Nephron progenitor cell (in vitro differentiated cells): ENCODE measurements around the gene MGMT.

Experiments
- DNase-seq: peaks from one replicate; pipeline ENCODE4 v3.0.0; 2021
- H3K27ac Mint-ChIP-seq: 2 replicates; pipeline ENCODE4 v1.8.0; 2021; ENCODE audit warnings: mild to moderate bottlenecking, moderate library complexity, mixed read lengths
- H3K27me3 Mint-ChIP-seq: 2 replicates; pipeline ENCODE4 v1.8.0; 2021; ENCODE audit warnings: mild to moderate bottlenecking, low read depth, mixed read lengths; ENCODE audit not compliant: poor library complexity
- H3K36me3 Mint-ChIP-seq: 2 replicates; pipeline ENCODE4 v1.8.0; 2021; ENCODE audit warnings: low read depth, mixed read lengths
- H3K4me1 Mint-ChIP-seq: 2 replicates; pipeline ENCODE4 v1.8.0; 2021; ENCODE audit warnings: mixed read lengths
- H3K4me3 Mint-ChIP-seq: 2 replicates; pipeline ENCODE4 v1.8.0; 2021; ENCODE audit warnings: mild to moderate bottlenecking, moderate library complexity, mixed read lengths
- H3K9me3 Mint-ChIP-seq: 2 replicates; pipeline ENCODE4 v1.8.0; 2021; ENCODE audit warnings: mild to moderate bottlenecking, moderate library complexity, mixed read lengths
- CTCF ChIP-seq: fragments of 200-600 bp; sonication (generic); IDR thresholded peaks from 2 replicates; pipeline ENCODE4 v1.5.0; 2021; ENCODE audit warnings: antibody characterized with exemption

Gene MGMT

GRCh38 chr10:129506101-129506797 lies 39.2 kb downstream of the MGMT start:
- no peak for TF ChIP-seq CTCF
- H3K4me3 Mint-ChIP-seq, result no peak overlapping the region

GRCh38 chr10:129507216-129507889 lies 40.3 kb downstream of the MGMT start:
- Mint-ChIP-seq H3K27ac (no peak overlapping the region), H3K36me3 (peaks cover 30% of the 10 kb centered on the region), H3K27me3 (peaks cover 5% of the 10 kb centered on the region), H3K9me3 (peaks cover 38% of the 10 kb centered on the region), H3K4me3 (no peak overlapping the region), H3K4me1 (peaks cover 3% of the 10 kb centered on the region)
- DNase-seq, result no peak
- TF ChIP-seq CTCF, result no peak

More at GRCh38 chr10:129506101-129506797, 39.2 kb downstream of the MGMT start:
- Mint-ChIP-seq H3K4me1 (peaks cover 7% of the 10 kb centered on the region), H3K27me3 (peaks cover 8% of the 10 kb centered on the region), H3K36me3 (peaks cover 38% of the 10 kb centered on the region), H3K27ac (no peak overlapping the region), H3K9me3 (peaks cover 38% of the 10 kb centered on the region)
- no peak for DNase-seq

- Mint-ChIP-seq H3K27ac (no peak overlapping the region), H3K9me3 (peaks cover 38% of the 10 kb centered on the region), H3K4me3 (no peak overlapping the region), H3K27me3 (peaks cover 5% of the 10 kb centered on the region), H3K36me3 (peaks cover 30% of the 10 kb centered on the region), H3K4me1 (peaks cover 19% of the 10 kb centered on the region)
- TF ChIP-seq CTCF, result no peak
- DNase-seq, result no peak
Observed at GRCh38 chr10:129509155-129509554, 42.1 kb downstream of the MGMT start.

GRCh38 chr10:129509835-129510234 lies 42.8 kb downstream of the MGMT start:
- Mint-ChIP-seq H3K9me3 (peaks cover 35% of the 10 kb centered on the region), H3K27me3 (peaks cover 5% of the 10 kb centered on the region), H3K4me1 (peaks cover 19% of the 10 kb centered on the region), H3K36me3 (peaks cover 30% of the 10 kb centered on the region), H3K27ac (no peak overlapping the region), H3K4me3 (no peak overlapping the region)
- TF ChIP-seq CTCF, result no peak
- DNase-seq, result no peak

GRCh38 chr10:129511086-129511485 lies 44.0 kb downstream of the MGMT start:
- H3K4me3 Mint-ChIP-seq, result no peak overlapping the region
- DNase-seq, result no peak
- peaks cover 20% of the 10 kb centered on the region for H3K4me1 Mint-ChIP-seq
- TF ChIP-seq CTCF, result no peak
- peaks cover 30% of the 10 kb centered on the region for H3K36me3 Mint-ChIP-seq
- H3K27ac Mint-ChIP-seq, result no peak overlapping the region
- peaks cover 5% of the 10 kb centered on the region for H3K27me3 Mint-ChIP-seq
- peaks cover 32% of the 10 kb centered on the region for H3K9me3 Mint-ChIP-seq

GRCh38 chr10:129511758-129512157 lies 44.7 kb downstream of the MGMT start:
- H3K27ac Mint-ChIP-seq, result no peak overlapping the region
- TF ChIP-seq CTCF, result no peak
- DNase-seq, result no peak
- H3K4me3 Mint-ChIP-seq, result no peak overlapping the region
- H3K27me3 Mint-ChIP-seq, result peaks cover 2% of the 10 kb centered on the region
- peaks cover 26% of the 10 kb centered on the region for H3K36me3 Mint-ChIP-seq
- peaks cover 23% of the 10 kb centered on the region for H3K4me1 Mint-ChIP-seq
- peaks cover 25% of the 10 kb centered on the region for H3K9me3 Mint-ChIP-seq
